Lung (tissue), 12 donors: ENCODE measurements around the gene RAPGEF1. TPM values are rescaled to one million over a fixed set of nuclear protein-coding genes. Genes with fewer than 3 reads are reported as not detected.

Experiments used
- ATAC-seq: fragments of 200-7000 bp; cut with Tn5 transposase; one replicate; pipeline ENCODE4 v1.9.1; 2020; ENCODE audit warnings: moderate number of reproducible peaks; ENCODE audit not compliant: insufficient read depth, low FRiP score
- DNase-seq, 3 donors: peaks; one replicate each; pipeline ENCODE4 v3.0.0-alpha.2; 2013 to 2017
- H3K27ac ChIP-seq, 2 donors: one replicate each; pipeline ENCODE4 v1.5.1; 2013; ENCODE audit warnings: mild to moderate bottlenecking in 2 of 2, moderate library complexity in 2 of 2, control low read depth in 1 of 2, inconsistent platforms in 1 of 2, low read depth in 1 of 2, low read length in 1 of 2
- H3K27me3 ChIP-seq, 3 donors: one replicate each; pipeline ENCODE4 v1.5.1; 2013; ENCODE audit warnings: low read length in 2 of 3; ENCODE audit not compliant: control insufficient read depth in 3 of 3, insufficient read depth in 3 of 3
- H3K36me3 ChIP-seq, 4 donors: one replicate each; pipeline ENCODE4 v1.5.1; 2013; ENCODE audit warnings: low read length in 4 of 4, mild to moderate bottlenecking in 1 of 4, moderate library complexity in 1 of 4; ENCODE audit not compliant: control insufficient read depth in 4 of 4, insufficient read depth in 4 of 4
- H3K4me1 ChIP-seq, 5 donors: one replicate each; pipeline ENCODE4 v1.5.1; 2013; ENCODE audit warnings: low read length in 5 of 5, mild to moderate bottlenecking in 2 of 5, moderate library complexity in 1 of 5; ENCODE audit not compliant: control insufficient read depth in 5 of 5, insufficient read depth in 5 of 5
- H3K4me3 ChIP-seq: one replicate; pipeline ENCODE4 v1.5.1; 2013; ENCODE audit warnings: mild to moderate bottlenecking, control low read depth, moderate library complexity
- H3K9ac ChIP-seq, 2 donors: one replicate each; pipeline ENCODE4 v1.5.1; 2013; ENCODE audit warnings: low read length in 2 of 2, control low read depth in 1 of 2; ENCODE audit not compliant: insufficient read depth in 1 of 2
- H3K9me3 ChIP-seq, 4 donors: one replicate each; pipeline ENCODE4 v1.5.1; 2013; ENCODE audit warnings: low read length in 3 of 4, mild to moderate bottlenecking in 1 of 4, moderate library complexity in 1 of 4; ENCODE audit not compliant: control insufficient read depth in 4 of 4, insufficient read depth in 3 of 4
- WGBS, 2 donors: extraction: QIAGEN DNeasy Blood & Tissue Kit; methylation state at CpG; one replicate each; pipeline ENCODE4 v1.1.7; 2013; 5-methylcytosine and 5-hydroxymethylcytosine counted together
- polyA plus RNA-seq, 2 donors: library from polyadenylated mRNA; stranded (reverse); fragments of 200-250 nt; gene quantifications; one replicate each; pipeline ENCODE4 v1.2.1, GENCODE V29; 2013
- total RNA-seq, 2 donors: library from RNA; depleted of rRNA in 1 of 2; stranded (reverse); fragments of >200 nt in 1 of 2; gene quantifications; one replicate each; pipeline ENCODE4 v1.2.1, GENCODE V29; 2014 to 2021
- TF ChIP-seq, protein P1 (sequence below): IDR thresholded peaks from 2 replicates; pipeline ENCODE4 v1.5.1; 2012; ENCODE audit warnings: mild to moderate bottlenecking; ENCODE audit errors: control extremely low read depth, extremely low read depth
- donor health status: control.
- donor health status: control.
- donor health status: Bipolar disorder and iron deficiency.
- donor health status: healthy.
- donor health status: DM: yes; HTN: yes; CAD: no.

The RAPGEF1 gene
- total and polyA plus RNA-seq, 4 donors, result 38.9 to 134 (median 55.1) TPM

GRCh38 chr9:131605770-131606590 lies 133.9 kb downstream of the RAPGEF1 start:
- Histone ChIP-seq H3K36me3 (peaks cover 0 to 57% (median 12%) of the 10 kb centered on the region in 4 donors), H3K27me3 (no peaks in the 10 kb centered on the region), H3K27ac (no peak overlapping the region), H3K4me1 (peaks cover 0 to 37% (median 16%) of the 10 kb centered on the region in 5 donors), H3K9me3 (no peaks in the 10 kb centered on the region), H3K4me3 (no peak overlapping the region), H3K9ac (no peak overlapping the region)
- WGBS, 2 donors, result 85 to 91% methylated on average over 9 of the region's 9 CpGs
- DNase-seq (no peak), ATAC-seq (no peak)
- TF ChIP-seq, protein P1, sequence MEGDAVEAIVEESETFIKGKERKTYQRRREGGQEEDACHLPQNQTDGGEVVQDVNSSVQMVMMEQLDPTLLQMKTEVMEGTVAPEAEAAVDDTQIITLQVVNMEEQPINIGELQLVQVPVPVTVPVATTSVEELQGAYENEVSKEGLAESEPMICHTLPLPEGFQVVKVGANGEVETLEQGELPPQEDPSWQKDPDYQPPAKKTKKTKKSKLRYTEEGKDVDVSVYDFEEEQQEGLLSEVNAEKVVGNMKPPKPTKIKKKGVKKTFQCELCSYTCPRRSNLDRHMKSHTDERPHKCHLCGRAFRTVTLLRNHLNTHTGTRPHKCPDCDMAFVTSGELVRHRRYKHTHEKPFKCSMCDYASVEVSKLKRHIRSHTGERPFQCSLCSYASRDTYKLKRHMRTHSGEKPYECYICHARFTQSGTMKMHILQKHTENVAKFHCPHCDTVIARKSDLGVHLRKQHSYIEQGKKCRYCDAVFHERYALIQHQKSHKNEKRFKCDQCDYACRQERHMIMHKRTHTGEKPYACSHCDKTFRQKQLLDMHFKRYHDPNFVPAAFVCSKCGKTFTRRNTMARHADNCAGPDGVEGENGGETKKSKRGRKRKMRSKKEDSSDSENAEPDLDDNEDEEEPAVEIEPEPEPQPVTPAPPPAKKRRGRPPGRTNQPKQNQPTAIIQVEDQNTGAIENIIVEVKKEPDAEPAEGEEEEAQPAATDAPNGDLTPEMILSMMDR, result no peak

GRCh38 chr9:131603711-131604439 lies 136.0 kb downstream of the RAPGEF1 start:
- no peak for ATAC-seq
- TF ChIP-seq, protein P1, result no peak

GRCh38 chr9:131603199-131603598 lies 136.7 kb downstream of the RAPGEF1 start:
- no peak for ATAC-seq
- H3K4me1 ChIP-seq, result peaks cover 0 to 10% (median 3%) of the 10 kb centered on the region in 5 donors
- H3K36me3 ChIP-seq, result peaks cover 0 to 71% (median 19%) of the 10 kb centered on the region in 4 donors
- DNase-seq, result no peak
- H3K9me3 ChIP-seq, result no peaks in the 10 kb centered on the region
- no peaks in the 10 kb centered on the region for H3K27me3 ChIP-seq
- no peak overlapping the region for H3K27ac ChIP-seq
- WGBS, 2 donors, result 38 to 79% methylated on average over 9 of the region's 9 CpGs
- TF ChIP-seq, protein P1, result no peak
- H3K9ac ChIP-seq, result no peak overlapping the region
- H3K4me3 ChIP-seq, result no peak overlapping the region

More at GRCh38 chr9:131603711-131604439, 136.0 kb downstream of the RAPGEF1 start:
- H3K9me3 ChIP-seq, result no peaks in the 10 kb centered on the region
- peaks cover 0 to 69% (median 17%) of the 10 kb centered on the region in 4 donors for H3K36me3 ChIP-seq
- WGBS, 2 donors, result 86 to 90% methylated on average over 16 of the region's 16 CpGs
- H3K4me3 ChIP-seq, result no peak overlapping the region
- no peak overlapping the region for H3K9ac ChIP-seq
- H3K4me1 ChIP-seq, result peaks cover 0 to 16% (median 10%) of the 10 kb centered on the region in 5 donors
- H3K27me3 ChIP-seq, result no peaks in the 10 kb centered on the region
- no peak overlapping the region for H3K27ac ChIP-seq
- no peak for DNase-seq
